Sigmoid colon (tissue), 7 donors: ENCODE measurements around the gene OTOL1. TPM values are rescaled to one million over a fixed set of nuclear protein-coding genes. Genes with fewer than 3 reads are reported as not detected.

Source experiments
- DNase-seq: peaks from one replicate; pipeline ENCODE4 v3.0.0-alpha.2; 2019
- H3K27ac ChIP-seq, 4 donors: fragments of 200-600 bp; sonication (generic); one replicate each; pipeline ENCODE4 v1.5.1; 2016 to 2019; ENCODE audit warnings: mild to moderate bottlenecking in 1 of 4
- H3K27me3 ChIP-seq, 3 donors: fragments of 200-600 bp; sonication (generic); one replicate each; pipeline ENCODE4 v1.5.1; 2019; ENCODE audit warnings: mild to moderate bottlenecking in 1 of 3
- H3K36me3 ChIP-seq, 4 donors: fragments of 200-600 bp; sonication (generic); one replicate each; pipeline ENCODE4 v1.5.1; 2016 to 2019
- H3K4me1 ChIP-seq, 4 donors: fragments of 200-600 bp; sonication (generic); one replicate each; pipeline ENCODE4 v1.5.1; 2017 to 2019
- H3K4me3 ChIP-seq, 4 donors: fragments of 200-600 bp; sonication (generic); one replicate each; pipeline ENCODE4 v1.5.1; 2017 to 2019; ENCODE audit warnings: mild to moderate bottlenecking in 2 of 4, moderate library complexity in 1 of 4
- H3K9me3 ChIP-seq, 4 donors: fragments of 200-600 bp in 3 of 4; sonication (generic) in 3 of 4; one replicate each; pipeline versions ENCODE4 v1.5.1 to v1.6.1; 2013 to 2019
- CTCF ChIP-seq, 4 experiments: fragments of 450-650 bp in 3 of 4; fragments of 200-600 bp in 1 of 4; IDR thresholded peaks; one replicate each; pipeline ENCODE4 v1.5.1; 2016 to 2019; ENCODE audit warnings: antibody characterized with exemption in 4 of 4, mild to moderate bottlenecking in 3 of 4, moderate library complexity in 2 of 4
- EP300 ChIP-seq, 4 donors: sonication (generic); formaldehyde crosslinking; IDR thresholded peaks; one replicate each; pipeline ENCODE4 v1.6.1; 2017; ENCODE audit warnings: antibody characterized with exemption in 4 of 4
- POLR2A ChIP-seq, 2 donors: fragments of 450-650 bp; IDR thresholded peaks; one replicate each; pipeline ENCODE4 v1.6.1; 2016; ENCODE audit warnings: antibody characterized with exemption in 2 of 2, mild to moderate bottlenecking in 2 of 2, moderate library complexity in 2 of 2
- POLR2AphosphoS5 ChIP-seq, 4 donors: sonication (generic); formaldehyde crosslinking; IDR thresholded peaks; one replicate each; pipeline ENCODE4 v1.6.1; 2017; ENCODE audit warnings: antibody characterized with exemption in 4 of 4
- WGBS, 2 donors: extraction: QIAGEN DNeasy Blood & Tissue Kit; methylation state at CpG; one replicate each; pipeline ENCODE4 v1.1.7; 2013; 5-methylcytosine and 5-hydroxymethylcytosine counted together
- intact Hi-C: fragments of 100-400 bp; cut with DNase I; formaldehyde crosslinking; loops from one replicate; pipeline ENCODE4 v1.15.1; 2023
- polyA plus RNA-seq, 3 donors: library from polyadenylated mRNA; stranded (reverse); fragments of 200-250 nt; gene quantifications; one replicate each; pipeline ENCODE4 v1.2.3, GENCODE V29; 2013
- total RNA-seq, 4 donors: library from RNA; depleted of rRNA; stranded (reverse); fragments of >200 nt; gene quantifications; one replicate each; pipeline ENCODE4 v1.1.0, GENCODE V29; 2016
- donor health status: healthy with polysubstance abuse.
- donor health status: Bipolar disorder and iron deficiency.
- donor health status: healthy.

OTOL1 gene
- total and polyA plus RNA-seq, 7 donors = not detected

- intact Hi-C loops = no loop called here
- H3K27me3 ChIP-seq = no peaks in the 10 kb centered on the region
- H3K36me3 ChIP-seq = no peaks in the 10 kb centered on the region
- no peak overlapping the region for H3K27ac ChIP-seq
- peaks cover 0 to 12% (median 0%) of the 10 kb centered on the region in 4 donors for H3K9me3 ChIP-seq
- TF ChIP-seq CTCF (IDR thresholded peaks at IDR 0.05) (no peak), POLR2A (IDR thresholded peaks at IDR 0.05) (no peak), POLR2AphosphoS5 (IDR thresholded peaks at IDR 0.05) (no peak), EP300 (IDR thresholded peaks at IDR 0.05) (no peak)
- H3K4me1 ChIP-seq = no peaks in the 10 kb centered on the region
- no peak overlapping the region for H3K4me3 ChIP-seq
- DNase-seq = no peak
Observed at GRCh38 chr3:161462138-161462537, 34.5 kb upstream of the OTOL1 start.

GRCh38 chr3:161471211-161471610, 25.4 kb upstream of the OTOL1 start:
- intact Hi-C loops = no loop called here
- H3K4me1 ChIP-seq = no peaks in the 10 kb centered on the region
- no peaks in the 10 kb centered on the region for H3K36me3 ChIP-seq
- H3K4me3 ChIP-seq = no peak overlapping the region
- TF ChIP-seq POLR2AphosphoS5 (IDR thresholded peaks at IDR 0.05) = no peak
- TF ChIP-seq POLR2A (IDR thresholded peaks at IDR 0.05) = no peak
- no peak for TF ChIP-seq CTCF (IDR thresholded peaks at IDR 0.05)
- no peak for TF ChIP-seq EP300 (IDR thresholded peaks at IDR 0.05)
- no peaks in the 10 kb centered on the region for H3K9me3 ChIP-seq
- H3K27ac ChIP-seq = no peak overlapping the region
- WGBS, 2 donors = 85 to 86% methylated on average over 1 of the region's 1 CpG
- H3K27me3 ChIP-seq = no peaks in the 10 kb centered on the region
- DNase-seq = no peak

GRCh38 chr3:161474139-161474538, 22.5 kb upstream of the OTOL1 start:
- Histone ChIP-seq H3K27me3 (no peaks in the 10 kb centered on the region), H3K4me1 (no peaks in the 10 kb centered on the region), H3K4me3 (no peak overlapping the region), H3K9me3 (no peaks in the 10 kb centered on the region), H3K36me3 (no peaks in the 10 kb centered on the region), H3K27ac (no peak overlapping the region)
- DNase-seq = no peak
- intact Hi-C loops = no loop called here
- WGBS, 2 donors = 33 to 73% methylated on average over 2 of the region's 2 CpGs
- no peak for TF ChIP-seq CTCF (IDR thresholded peaks at IDR 0.05)
- no peak for TF ChIP-seq EP300 (IDR thresholded peaks at IDR 0.05)
- no peak for TF ChIP-seq POLR2AphosphoS5 (IDR thresholded peaks at IDR 0.05)
- TF ChIP-seq POLR2A (IDR thresholded peaks at IDR 0.05) = no peak

GRCh38 chr3:161474741-161475140, 21.9 kb upstream of the OTOL1 start:
- DNase-seq = no peak
- Histone ChIP-seq H3K4me1 (no peaks in the 10 kb centered on the region), H3K27ac (no peak overlapping the region), H3K4me3 (no peak overlapping the region), H3K27me3 (no peaks in the 10 kb centered on the region), H3K9me3 (no peaks in the 10 kb centered on the region), H3K36me3 (no peaks in the 10 kb centered on the region)
- intact Hi-C loops = no loop called here
- WGBS, 2 donors = 87 to 88% methylated on average over 4 of the region's 4 CpGs
- TF ChIP-seq POLR2A (IDR thresholded peaks at IDR 0.05) = no peak
- no peak for TF ChIP-seq POLR2AphosphoS5 (IDR thresholded peaks at IDR 0.05)
- no peak for TF ChIP-seq EP300 (IDR thresholded peaks at IDR 0.05)
- no peak for TF ChIP-seq CTCF (IDR thresholded peaks at IDR 0.05)

GRCh38 chr3:161475206-161475605, 21.4 kb upstream of the OTOL1 start:
- Histone ChIP-seq H3K9me3 (no peaks in the 10 kb centered on the region), H3K4me1 (no peaks in the 10 kb centered on the region), H3K36me3 (no peaks in the 10 kb centered on the region), H3K27me3 (no peaks in the 10 kb centered on the region), H3K27ac (no peak overlapping the region), H3K4me3 (no peak overlapping the region)
- TF ChIP-seq POLR2A (IDR thresholded peaks at IDR 0.05) (no peak), POLR2AphosphoS5 (IDR thresholded peaks at IDR 0.05) (no peak), EP300 (IDR thresholded peaks at IDR 0.05) (no peak)
- no peak for DNase-seq
- intact Hi-C loops = no loop called here
